Stimulated activated CD4-positive, alpha-beta T cell treated with anti-CD3 and anti-CD28 coated beads, Interleukin-1b, Interleukin-23, amount 100 ng/mL, for 1 hour (primary cell): ENCODE data around the gene RNMT.
"Not testable (repeated sequence)": the region's sequence is repeated elsewhere in the genome, so short reads cannot be mapped to it uniquely, and the experiment has no call there.

Experiments used
- DNase-seq, 2 donors: peaks; one replicate each; pipeline ENCODE4 v3.0.0-alpha.2; 2020; ENCODE audit warnings: low read depth in 2 of 2

RNMT gene

DNA sequence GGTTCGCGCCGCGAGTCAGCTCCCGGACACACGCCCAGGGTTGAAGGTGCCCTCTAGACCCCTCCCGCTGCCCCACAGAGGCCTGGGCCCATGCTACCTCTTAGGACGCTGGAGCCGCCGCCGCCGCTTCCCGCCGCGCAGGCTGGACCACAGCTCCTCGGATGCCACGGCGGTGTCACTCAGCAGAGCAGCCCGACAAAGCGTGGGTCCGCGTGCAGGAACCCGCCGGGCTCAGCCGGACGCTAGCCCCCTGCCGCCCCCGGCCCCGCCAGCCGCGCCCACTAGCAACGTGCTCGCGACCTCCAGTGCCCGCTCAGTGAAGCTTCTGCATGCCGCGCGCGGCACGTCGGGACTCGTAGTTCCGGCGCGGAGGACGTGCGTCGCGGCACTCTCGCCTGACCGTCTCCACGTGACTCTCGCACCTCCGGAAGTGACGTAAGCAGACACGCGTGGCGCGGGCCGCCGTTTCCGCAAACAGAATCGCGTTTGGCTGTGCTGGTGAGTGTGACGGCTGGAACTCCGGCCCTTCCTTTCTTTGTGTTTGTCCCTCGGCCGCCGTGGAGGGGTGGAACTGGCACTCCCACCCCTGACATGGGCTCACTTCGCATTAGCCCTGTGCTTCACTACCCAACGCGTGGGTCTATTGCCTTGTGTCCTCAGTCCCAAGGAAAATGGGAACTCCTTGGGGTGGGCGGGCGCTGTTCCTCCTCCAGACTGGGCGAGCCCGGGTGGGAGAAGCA is at the start of gene RNMT, which contains the start of gene FAM210A:
Gene RNMT (plus strand): TSS at position 442 of the 740 bp plus-strand sequence. CDS start 4,845 bp downstream, outside the sequence.
Gene FAM210A (minus strand): TSS at position 327 of the 740 bp plus-strand sequence. CDS start 44,481 bp downstream, outside the sequence.
- peak; percentile 75 to 83 for DNase-seq

DNA sequence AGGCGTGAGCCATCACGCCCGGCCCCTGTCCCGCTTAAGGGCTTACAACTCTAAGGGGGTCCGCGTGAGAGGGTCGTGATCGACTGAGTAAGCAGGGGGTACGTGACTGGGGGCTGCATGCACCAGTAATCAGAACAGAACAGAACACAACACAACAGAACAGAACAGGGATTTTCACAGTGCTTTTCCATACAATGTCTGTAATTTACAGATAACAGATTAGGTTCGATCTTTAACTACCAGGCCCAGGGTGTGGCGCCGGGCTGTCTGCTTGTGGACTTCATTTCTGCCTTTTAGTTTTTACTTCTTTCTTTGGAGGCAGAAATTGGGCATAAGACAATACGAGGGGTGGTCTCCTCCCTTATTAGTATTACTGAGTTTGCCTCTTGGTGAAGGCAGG is 49.1 kb upstream of the RNMT start:
- DNase-seq: not testable (repeated sequence)

DNA sequence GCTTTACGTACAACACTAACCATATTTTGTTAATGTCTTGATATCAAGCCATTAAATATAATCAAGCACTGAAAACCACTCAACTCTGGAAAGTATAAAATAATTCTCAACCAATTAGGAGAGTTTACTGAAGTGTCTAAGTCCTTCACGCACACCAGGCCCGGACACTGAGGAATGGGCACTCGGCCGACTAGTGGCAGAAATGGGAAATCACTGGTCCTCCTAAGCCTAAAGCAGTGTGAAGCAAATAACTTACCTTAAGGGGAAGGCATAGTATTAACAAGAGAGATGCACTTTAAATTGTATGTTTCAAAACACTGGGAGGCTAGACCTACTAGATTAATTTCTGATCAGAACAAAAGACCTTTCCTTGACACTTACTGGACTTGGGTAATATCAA is 45.9 kb upstream of the RNMT start:
- no peak for DNase-seq

DNA sequence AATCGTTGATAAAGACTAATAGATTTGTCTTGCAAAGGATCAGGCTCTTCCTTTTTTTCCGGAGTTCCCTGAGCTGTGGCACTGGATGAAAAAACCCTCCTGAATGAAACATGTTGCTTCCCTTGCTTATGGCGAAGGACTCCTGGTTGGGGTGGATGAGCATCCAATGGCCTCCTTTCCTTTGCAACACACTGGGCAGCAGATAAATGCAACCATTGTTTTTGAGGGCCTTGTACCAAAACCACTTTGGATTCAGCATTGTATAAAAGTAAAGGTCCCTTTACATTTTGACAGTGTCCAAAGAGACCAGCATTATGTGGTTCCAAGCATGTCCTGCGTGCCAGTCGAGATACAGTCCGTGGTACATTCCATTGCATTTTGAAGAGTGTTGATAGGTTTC is 44.8 kb upstream of the RNMT start:
- DNase-seq: no peak

DNA sequence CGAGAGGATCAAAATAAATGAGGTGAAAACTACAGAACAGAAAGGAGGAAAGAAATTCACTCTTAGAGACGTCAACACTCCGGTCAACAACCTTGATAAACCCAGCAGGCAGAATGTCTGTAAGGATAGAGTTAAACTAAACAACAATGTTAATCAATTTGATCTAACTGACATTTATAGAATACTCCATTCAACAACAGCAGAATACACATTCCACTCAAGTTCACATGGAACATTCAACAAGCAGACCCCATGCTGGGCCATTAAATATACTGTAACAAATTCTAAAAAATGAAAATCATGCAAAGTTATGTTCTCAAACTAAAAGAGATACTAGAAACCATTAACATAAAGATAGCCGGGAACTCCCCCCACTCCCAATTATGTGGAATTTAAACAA is 41.9 kb upstream of the RNMT start:
- DNase-seq: no peak

DNA sequence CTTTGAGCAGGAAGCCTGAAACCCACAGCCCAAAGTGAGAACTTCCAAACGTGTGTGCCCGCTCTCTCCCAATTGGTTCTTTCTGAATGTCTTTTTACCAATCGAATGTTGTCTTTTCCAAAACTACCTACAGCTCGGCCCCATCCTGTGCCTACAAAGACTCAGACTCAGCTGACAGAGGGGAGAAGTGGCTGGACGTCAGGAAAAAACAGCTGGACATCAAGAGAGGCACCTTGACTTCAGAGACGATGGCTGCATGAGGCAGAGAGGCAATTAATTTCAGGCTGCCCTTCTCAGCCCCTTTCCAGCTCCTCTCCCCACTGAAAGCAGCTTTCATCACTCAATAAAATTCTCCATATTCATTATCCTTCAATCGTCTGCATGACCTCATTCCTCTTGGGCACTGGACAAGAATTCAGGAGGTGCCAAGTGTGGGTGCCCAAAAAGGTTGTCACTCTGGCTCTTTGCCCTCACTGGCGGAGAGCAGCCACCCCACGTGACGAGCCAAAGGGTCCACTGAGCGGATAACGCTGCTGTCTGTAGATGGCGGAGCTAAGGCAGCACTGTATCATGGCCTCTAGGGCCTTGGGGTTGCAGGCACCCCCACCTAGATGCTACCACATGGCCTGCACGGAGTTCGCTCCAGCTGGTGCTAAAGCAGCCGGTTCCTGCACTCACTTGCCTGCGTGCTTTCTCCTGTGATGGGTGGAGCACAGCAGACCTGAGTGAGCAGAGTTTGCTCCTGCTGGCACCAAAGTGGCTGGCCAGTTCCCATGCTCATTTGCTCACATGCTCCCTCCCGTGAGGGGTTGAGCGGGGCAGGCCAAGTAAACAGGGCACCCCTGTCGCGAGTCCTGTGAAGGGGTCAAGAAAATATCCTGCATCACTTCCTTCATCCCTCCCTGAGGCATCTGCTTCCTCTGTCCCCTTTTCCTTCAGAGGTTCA is 38.0 kb upstream of the RNMT start:
- no peak for DNase-seq

DNA sequence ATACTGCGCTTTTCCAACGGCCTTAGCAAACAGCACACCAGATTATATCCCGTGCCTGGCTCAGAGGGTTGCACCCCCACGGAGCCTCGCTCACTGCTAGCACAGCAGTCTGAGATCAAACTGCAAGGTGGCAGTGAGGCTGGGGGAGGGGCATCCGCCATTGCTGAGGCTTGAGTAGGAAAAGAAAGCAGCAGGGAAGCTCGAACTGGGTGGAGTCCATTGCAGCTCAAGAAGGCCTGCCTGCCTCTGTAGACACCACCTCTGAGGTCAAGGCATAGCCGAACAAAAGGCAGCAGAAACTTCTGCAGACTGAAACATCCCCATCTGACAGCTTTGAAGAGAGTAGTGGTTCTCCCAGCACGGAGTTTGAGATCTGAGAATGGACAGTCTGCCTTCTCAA is 36.4 kb upstream of the RNMT start:
- DNase-seq: not testable (repeated sequence)

DNA sequence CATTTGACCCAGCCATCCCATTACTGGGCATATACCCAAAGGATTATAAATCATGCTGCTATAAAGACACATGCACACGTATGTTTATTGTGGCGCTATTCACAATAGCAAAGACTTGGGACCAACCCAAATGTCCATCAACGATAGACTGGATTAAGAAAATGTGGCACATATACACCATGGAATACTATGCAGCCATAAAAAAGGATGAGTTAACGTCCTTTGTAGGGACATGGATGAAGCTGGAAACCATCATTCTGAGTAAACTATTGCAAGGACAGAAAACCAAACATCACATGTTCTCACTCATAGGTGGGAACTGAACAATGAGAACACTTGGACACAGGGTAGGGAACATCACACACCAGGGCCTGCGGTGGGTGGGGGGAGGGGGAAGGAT is 31.1 kb upstream of the RNMT start:
- not testable (repeated sequence) for DNase-seq

DNA sequence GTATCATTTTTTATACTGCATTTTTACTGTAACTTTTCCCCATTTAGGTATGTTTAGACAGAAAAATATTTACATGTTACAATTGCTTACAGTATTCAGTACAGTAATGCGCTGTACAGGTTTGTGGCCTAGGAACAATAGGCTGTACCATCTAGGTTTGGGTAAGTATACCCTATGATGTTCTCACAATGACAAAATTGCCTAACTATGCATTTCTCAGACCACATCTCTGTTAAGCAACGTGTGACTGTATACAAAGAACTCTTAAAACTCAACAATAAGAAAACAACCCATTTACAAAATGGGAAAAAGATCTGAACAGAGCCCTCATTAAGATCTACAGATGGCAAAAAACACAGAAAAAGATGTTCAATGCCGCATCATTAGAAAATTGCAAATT is 29.5 kb upstream of the RNMT start:
- no peak for DNase-seq

DNA sequence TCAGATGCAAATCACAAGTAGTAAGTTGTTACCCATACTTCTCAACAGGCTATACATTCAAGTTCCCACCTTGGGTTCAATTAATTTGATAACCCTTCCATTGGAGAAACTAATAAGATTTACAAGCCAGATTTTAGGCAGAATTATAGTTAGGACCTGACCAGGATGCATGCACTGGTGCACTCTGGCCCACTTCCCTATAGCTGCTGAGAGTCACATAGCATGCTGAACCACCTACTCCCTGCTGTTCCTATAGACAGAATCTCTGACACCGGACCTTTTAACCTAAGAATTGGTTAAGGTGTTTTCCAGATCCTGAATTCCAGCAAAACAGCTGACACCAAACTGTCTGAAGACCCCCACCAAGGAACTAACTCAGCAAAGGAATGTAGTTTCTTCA is 26.3 kb upstream of the RNMT start:
- no peak for DNase-seq

DNA sequence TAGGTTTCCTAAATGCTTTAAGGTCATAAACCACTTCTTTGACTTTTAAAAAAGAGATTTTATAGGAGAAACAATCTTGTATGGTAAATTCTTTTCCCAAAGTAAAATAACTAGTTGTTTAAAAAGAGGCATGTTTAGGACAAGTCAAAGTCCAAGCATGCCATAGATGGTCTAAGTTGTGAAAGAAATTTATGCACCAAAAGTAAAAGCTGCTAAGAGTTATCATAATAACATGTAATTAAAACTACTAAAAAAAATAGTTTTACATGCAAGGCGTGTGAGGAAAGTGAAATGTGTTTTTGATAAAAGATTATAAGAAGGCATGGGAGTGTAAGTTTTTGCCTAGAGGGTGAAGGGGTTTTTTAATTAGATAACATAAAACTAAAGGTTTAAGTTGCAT is 22.6 kb upstream of the RNMT start:
- no peak for DNase-seq

DNA sequence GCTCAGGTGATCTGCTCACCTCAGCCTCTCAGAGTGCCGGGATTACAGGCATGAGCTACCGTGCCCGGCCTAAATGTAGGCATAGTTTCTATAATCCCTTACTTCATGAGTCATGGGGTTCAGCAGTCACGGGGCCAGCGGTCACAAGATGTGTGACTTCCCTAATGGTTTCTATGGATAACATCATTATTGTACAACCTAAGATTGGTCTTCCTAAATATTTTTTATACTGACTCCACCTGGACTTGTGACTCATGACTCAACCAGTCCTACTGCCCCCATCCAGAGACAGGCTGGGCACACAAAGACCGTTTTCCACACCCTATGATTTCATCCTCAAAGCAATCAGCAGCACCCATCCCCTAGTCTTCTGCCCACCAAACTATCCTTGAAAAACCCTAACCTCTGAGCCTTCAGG is 16.1 kb upstream of the RNMT start:
- DNase-seq: no peak

DNA sequence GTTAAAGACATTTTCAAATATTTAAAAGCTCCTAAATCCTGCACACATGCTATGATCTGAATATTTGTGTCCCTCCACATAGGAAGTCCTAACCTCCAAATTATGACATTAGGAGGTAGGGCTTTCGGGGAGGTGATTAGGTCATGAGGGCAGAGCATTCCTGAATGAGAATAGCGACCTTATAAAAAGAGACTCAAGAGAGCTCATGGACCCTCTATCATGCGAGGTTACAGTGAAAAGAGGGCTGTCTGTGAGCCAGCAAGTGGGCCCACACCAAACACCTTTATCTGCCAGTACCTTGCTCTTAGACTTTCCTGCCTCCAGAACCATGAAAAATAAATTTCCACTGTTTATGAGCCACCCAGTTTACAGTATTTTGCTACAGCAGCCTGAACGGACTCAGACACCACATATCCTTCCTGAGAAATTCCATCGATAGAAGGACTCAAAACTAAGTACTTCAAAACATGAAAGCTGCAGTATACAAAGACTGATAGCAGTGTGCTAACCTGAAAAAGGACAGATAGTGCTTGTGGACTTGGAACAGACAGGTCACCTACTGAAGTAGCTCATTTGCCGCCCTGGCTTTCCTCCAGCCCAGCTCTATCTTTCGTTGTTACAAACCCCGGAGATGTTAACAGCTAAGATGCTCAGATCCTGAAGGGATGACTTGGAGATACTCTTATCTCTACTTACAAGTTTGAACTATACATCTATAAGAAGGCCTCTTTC is 13.9 kb upstream of the RNMT start:
- no peak for DNase-seq

DNA sequence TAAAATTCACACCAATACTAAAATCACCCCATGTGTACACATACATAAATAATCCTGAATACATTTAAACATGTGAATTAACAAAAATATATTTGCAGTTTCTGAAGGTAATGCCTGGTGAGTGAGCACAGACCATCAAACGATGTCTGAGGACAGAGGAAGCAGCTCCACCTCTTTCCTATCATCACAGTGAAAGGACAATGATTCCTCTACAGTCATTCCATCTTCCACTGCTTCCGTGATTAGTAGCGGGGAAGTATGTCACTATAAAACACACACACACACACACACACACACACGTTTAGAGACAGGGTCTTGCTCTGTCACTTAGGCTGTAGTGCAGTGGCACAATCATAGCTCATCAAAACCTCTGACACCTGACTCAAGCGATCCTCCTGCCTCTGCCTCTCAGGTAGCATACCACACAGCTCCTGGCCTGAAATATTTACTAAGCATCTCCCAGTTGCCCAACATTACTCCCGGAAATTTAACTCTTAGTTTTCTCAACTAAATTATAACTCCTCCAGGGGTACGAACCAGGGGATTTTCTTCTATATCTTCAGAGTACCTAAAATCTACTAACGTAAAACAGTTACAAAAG is 12.9 kb upstream of the RNMT start:
- DNase-seq: no peak

DNA sequence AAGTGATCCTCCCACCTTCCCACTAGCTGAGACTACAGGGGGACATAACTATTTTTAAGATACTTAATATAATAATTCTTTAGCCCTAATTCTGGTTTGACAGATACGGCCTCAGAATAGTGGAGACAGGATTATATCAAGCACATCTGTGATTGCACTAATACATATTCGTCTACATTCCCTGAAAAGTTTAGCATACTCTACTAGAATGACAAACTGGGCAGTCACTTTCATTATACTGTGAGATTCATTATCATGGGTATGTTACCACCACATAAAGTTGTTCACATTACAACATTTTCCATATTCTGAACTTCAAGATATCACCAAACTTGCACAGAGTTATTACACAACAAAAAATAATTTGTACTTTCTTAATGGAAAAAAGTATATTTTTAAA is 11.1 kb upstream of the RNMT start:
- DNase-seq: no peak

DNA sequence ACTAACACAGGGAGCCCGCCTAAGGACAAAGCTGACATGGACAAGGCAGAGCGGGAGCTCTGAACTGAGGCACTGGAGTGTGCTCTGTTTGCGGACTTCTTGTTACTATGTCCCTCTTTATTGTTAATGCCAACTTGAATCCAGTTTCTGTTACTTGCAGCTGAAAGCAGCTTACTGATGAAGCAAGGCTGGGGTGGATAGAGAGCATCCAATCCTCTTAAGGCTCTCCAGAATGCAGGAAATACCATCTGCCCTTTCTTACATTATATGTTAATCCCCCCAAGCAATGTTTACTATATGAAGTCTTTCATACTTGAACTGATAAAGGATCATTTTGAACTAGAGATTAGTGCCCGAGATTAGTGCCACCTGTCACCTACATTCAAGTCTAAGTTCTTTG is 9.6 kb upstream of the RNMT start:
- DNase-seq: no peak

DNA sequence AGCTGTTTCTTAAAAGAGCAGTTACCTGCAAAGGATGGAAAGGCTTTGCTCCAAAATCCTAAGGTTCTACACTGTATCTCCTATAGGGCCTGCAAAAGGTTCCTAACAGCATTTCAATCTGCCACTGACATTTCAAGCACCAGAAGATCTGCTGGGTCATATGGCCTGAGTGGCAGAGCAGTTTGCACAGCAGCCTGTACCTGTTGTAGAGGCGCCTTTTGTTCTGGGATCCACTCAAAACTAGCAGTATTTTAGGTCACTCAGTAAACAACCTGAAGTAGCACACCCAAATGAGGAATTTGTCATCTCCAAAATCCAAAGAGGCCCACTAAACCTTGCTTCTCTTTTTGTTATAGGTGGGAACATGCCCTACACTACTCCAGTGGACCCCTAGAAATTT is 6.3 kb upstream of the RNMT start:
- DNase-seq: no peak

DNA sequence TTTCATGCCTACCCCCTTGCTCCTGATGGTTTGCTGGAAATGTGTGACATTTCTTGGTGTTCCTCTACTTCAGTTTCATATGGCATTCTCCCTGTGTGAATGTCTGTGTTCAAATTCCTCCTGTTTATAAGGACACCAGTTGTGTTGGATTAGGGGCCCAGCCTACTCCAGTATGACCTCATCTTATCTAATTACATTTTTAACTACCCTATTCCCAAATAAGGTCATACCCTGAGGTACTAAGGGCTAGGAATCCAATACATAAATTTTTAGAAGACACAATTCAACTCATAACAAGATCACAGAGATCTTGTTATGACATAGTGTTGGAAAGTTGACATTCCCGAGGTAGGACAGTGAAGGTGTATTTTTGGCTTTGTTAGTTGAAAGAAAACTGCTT is 5.6 kb upstream of the RNMT start:
- DNase-seq: no peak

DNA sequence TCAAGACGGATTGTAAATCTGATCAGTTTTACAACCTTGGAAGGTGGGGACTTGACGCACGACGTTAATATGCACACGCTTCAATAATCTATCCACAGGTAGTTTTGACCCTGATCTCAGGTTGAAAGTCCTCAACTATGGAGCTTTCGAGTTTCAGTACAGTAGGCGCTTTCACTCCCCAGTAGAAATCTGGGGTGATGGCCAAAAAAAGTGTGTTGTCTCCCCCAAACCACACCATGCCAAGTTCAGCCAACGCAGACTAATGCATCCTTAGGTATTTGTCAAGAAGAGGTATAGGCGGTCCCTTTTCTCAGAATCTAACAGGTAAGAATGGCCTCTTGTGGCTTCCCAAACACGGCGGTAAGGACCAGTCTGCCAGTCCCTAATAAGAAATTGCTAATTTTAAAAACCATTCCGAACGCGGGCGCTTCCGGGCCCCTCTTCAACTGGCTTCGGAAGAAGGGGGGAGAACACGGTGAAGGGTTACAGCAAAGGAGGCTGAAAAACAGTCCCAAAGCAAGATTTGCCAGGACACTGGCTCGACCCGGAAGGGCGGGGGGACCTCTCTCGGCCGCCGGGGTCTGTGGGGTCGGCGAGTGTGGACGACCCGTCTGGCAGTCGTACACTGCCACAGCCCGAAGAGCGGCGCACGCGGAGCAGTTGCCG is 774 bp upstream of the RNMT start:
- no peak for DNase-seq

DNA sequence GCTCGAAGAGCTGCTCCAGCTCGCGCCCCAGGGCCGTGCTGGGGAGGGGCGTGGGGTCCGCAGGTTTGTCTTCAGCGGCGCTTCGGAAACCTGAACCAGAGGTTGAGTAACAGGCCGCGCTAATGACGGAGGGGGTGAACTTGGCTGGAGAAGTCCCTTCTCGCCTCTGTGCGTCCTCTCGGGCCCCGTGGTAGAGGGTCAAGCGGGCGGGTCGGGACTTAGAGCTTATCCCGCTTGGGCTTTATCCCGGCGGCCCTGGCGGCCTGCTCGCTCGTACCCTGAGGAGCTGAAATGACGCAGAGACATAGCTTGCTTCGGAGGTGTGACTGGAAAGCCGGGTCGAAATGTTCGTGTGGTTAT is 479 bp downstream of the RNMT start:
- DNase-seq: no peak

DNA sequence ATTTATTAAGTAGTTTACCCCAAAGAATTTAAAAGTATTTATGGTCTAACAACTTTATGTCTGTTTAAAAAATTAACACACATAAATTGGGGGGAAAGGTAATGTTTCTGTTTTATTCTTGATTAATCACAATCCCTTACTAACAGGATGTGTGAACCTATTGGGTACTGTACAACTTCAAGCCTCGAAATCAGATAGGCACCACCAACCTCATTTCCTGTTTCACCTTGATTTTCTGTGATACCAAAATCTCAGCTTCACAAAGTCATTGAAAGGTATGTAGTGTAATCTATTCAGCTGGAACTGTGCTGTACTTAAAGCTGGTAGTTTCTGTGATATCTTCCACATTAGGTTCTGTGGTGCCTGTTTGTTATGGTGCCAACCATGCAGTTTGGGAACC is 4.0 kb downstream of the RNMT start:
- DNase-seq: no peak
